ENCODE results near the gene SLITRK1.

GRCh38 chr13:83829810-83830209 lies 52.5 kb downstream of the SLITRK1 start:
- TF ChIP-seq CTCF (IDR thresholded peaks at IDR 0.05) (no peak), POLR2A (IDR thresholded peaks at IDR 0.05) (no peak)
